Smooth muscle cell (in vitro differentiated cells): ENCODE results near the gene LAMA3. TPM values are rescaled to one million over a fixed set of nuclear protein-coding genes. Genes with fewer than 3 reads are reported as not detected.
A peak's percentile ranks its signal among the peaks of the same experiment; 100 is the strongest.
"Not testable (repeated sequence)": the region's sequence is repeated elsewhere in the genome, so short reads cannot be mapped to it uniquely, and the experiment has no call there.

Source experiments
- DNase-seq: peaks from one replicate; lab custom pipeline; 2025; ENCODE audit not compliant: unreplicated experiment; lab: John Stamatoyannopoulos, UW
- H2AFZ ChIP-seq: fragments of 200-600 bp; sonication (generic); 2 replicates; pipeline ENCODE4 v1.6.0; 2016; ENCODE audit warnings: antibody characterized with exemption, low read depth, mild to moderate bottlenecking
- H3F3A ChIP-seq: fragments of 200-600 bp; sonication (generic); 2 replicates; pipeline ENCODE4 v1.6.0; 2017; ENCODE audit warnings: antibody characterized with exemption, low read depth
- H3K27ac ChIP-seq: fragments of 200-600 bp; sonication (generic); 2 replicates; pipeline ENCODE4 v1.5.1; 2016; ENCODE audit warnings: low read depth, mild to moderate bottlenecking
- H3K27me3 ChIP-seq: fragments of 200-600 bp; sonication (generic); 2 replicates; pipeline ENCODE4 v1.6.1; 2016; ENCODE audit warnings: low read depth, mild to moderate bottlenecking
- H3K36me3 ChIP-seq: fragments of 200-600 bp; sonication (generic); 2 replicates; pipeline ENCODE4 v1.5.1; 2016; ENCODE audit warnings: low read depth
- H3K4me1 ChIP-seq: fragments of 200-600 bp; sonication (generic); 2 replicates; pipeline ENCODE4 v1.5.1; 2016; ENCODE audit warnings: low read depth
- H3K4me2 ChIP-seq: fragments of 200-600 bp; sonication (generic); 2 replicates; pipeline ENCODE4 v1.6.0; 2016; ENCODE audit warnings: mild to moderate bottlenecking
- H3K4me3 ChIP-seq: fragments of 200-600 bp; sonication (generic); 2 replicates; pipeline ENCODE4 v1.5.1; 2016; ENCODE audit warnings: mild to moderate bottlenecking
- H3K79me2 ChIP-seq: fragments of 200-600 bp; sonication (generic); 2 replicates; pipeline ENCODE4 v1.6.0; 2016; ENCODE audit warnings: low read depth, mild to moderate bottlenecking
- H3K9ac ChIP-seq: fragments of 200-600 bp; sonication (generic); 2 replicates; pipeline ENCODE4 v1.6.0; 2016; ENCODE audit warnings: low read depth
- H3K9me3 ChIP-seq: fragments of 200-600 bp; sonication (generic); replicated peaks from 2 replicates; pipeline ENCODE4 v1.5.1; 2016; ENCODE audit warnings: low read depth
- H4K20me1 ChIP-seq: fragments of 200-600 bp; sonication (generic); 2 replicates; pipeline ENCODE4 v1.6.0; 2016; ENCODE audit warnings: low read depth
- WGBS: methylation state at CpG from one replicate; pipeline ENCODE4 v1.1.7; 2016; ENCODE audit warnings: low lambda C conversion rate; 5-methylcytosine and 5-hydroxymethylcytosine counted together
- polyA plus RNA-seq: library from polyadenylated mRNA; unstranded; fragments of >200 nt; fragmentation: Nextera tagmentation; extraction: Ambion mirVana; gene quantifications from 2 replicates; pipeline ENCODE4 v1.2.1, GENCODE V29; 2016
- total RNA-seq: library from RNA; depleted of rRNA; stranded (reverse); fragments of >200 nt; gene quantifications from 2 replicates; pipeline ENCODE4 v1.2.3, GENCODE V29; 2014
- TF ChIP-seq, protein P1 (sequence below): fragments of 200-600 bp; sonication (generic); IDR thresholded peaks from 2 replicates; pipeline ENCODE4 v1.5.1; 2017; ENCODE audit warnings: borderline replicate concordance, mild to moderate bottlenecking, antibody characterized with exemption; ENCODE audit not compliant: insufficient read depth, poor library complexity, severe bottlenecking

LAMA3 gene
- total and polyA plus RNA-seq, 2 experiments from 2014 or later: 7.8 to 23.1 TPM

DNA sequence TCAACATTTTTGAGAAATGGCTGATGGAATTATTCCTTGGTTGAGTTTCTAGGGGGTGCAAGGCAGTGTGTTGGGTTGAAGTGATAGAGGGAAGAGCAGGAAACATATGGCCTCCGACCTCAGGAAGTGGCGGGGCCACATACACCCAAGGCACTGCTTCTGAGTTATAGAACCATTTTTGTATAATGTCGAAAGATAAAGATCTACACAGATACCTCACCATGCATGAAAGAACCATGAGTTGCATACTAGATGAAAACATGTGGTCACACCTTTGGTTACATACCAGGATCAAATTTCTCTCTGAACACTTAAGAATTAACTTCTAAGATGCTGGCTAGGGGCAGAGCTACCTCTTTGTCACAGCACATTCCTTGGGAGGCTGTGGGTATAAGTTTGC is 23.2 kb downstream of the LAMA3 start:
- no peak for DNase-seq
- H3K4me2 ChIP-seq: no peak overlapping the region
- no peak overlapping the region for H3K4me3 ChIP-seq
- H3K9ac ChIP-seq: no peak overlapping the region
- 91% methylated on average over 3 of the region's 3 CpGs for WGBS
- no peak overlapping the region for H3K27ac ChIP-seq
- no peak overlapping the region for H2AFZ ChIP-seq
- H3K9me3 ChIP-seq: no peaks in the 10 kb centered on the region
- H3K79me2 ChIP-seq: no peaks in the 10 kb centered on the region
- no peaks in the 10 kb centered on the region for H3F3A ChIP-seq
- no peaks in the 10 kb centered on the region for H3K27me3 ChIP-seq
- TF ChIP-seq, protein P1, sequence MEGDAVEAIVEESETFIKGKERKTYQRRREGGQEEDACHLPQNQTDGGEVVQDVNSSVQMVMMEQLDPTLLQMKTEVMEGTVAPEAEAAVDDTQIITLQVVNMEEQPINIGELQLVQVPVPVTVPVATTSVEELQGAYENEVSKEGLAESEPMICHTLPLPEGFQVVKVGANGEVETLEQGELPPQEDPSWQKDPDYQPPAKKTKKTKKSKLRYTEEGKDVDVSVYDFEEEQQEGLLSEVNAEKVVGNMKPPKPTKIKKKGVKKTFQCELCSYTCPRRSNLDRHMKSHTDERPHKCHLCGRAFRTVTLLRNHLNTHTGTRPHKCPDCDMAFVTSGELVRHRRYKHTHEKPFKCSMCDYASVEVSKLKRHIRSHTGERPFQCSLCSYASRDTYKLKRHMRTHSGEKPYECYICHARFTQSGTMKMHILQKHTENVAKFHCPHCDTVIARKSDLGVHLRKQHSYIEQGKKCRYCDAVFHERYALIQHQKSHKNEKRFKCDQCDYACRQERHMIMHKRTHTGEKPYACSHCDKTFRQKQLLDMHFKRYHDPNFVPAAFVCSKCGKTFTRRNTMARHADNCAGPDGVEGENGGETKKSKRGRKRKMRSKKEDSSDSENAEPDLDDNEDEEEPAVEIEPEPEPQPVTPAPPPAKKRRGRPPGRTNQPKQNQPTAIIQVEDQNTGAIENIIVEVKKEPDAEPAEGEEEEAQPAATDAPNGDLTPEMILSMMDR: no peak
- no peaks in the 10 kb centered on the region for H3K36me3 ChIP-seq
- H4K20me1 ChIP-seq: no peaks in the 10 kb centered on the region
- H3K4me1 ChIP-seq: no peaks in the 10 kb centered on the region

DNA sequence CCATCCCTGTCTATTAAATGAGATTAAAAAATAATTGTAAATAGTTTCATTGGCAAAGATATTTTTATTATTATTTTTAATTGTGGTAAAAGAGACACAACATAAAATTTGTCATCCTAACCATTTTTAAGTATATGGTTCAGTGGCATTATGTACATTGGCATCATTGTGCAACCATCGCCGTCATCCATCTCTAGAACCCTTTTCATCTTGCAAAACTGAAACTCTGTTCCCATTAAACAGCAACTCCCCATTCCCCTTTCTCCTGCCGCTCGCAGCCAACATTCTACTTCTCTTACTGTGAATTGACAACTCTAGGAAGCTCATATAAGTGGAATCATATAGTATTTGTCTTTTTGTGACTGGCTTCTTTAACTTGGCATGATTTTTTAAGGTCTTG is 25.3 kb downstream of the LAMA3 start:
- no peak overlapping the region for H2AFZ ChIP-seq
- H3K4me1 ChIP-seq: no peaks in the 10 kb centered on the region
- H3K27me3 ChIP-seq: no peaks in the 10 kb centered on the region
- WGBS: 90% methylated on average over 4 of the region's 4 CpGs
- no peak overlapping the region for H3K9ac ChIP-seq
- no peak overlapping the region for H3K4me3 ChIP-seq
- H3K4me2 ChIP-seq: no peak overlapping the region
- H3K36me3 ChIP-seq: no peaks in the 10 kb centered on the region
- H3F3A ChIP-seq: peaks cover 16% of the 10 kb centered on the region
- H4K20me1 ChIP-seq: no peaks in the 10 kb centered on the region
- no peak overlapping the region for H3K27ac ChIP-seq
- H3K9me3 ChIP-seq: no peaks in the 10 kb centered on the region
- H3K79me2 ChIP-seq: no peaks in the 10 kb centered on the region
- TF ChIP-seq, protein P1: no peak
- no peak for DNase-seq

DNA sequence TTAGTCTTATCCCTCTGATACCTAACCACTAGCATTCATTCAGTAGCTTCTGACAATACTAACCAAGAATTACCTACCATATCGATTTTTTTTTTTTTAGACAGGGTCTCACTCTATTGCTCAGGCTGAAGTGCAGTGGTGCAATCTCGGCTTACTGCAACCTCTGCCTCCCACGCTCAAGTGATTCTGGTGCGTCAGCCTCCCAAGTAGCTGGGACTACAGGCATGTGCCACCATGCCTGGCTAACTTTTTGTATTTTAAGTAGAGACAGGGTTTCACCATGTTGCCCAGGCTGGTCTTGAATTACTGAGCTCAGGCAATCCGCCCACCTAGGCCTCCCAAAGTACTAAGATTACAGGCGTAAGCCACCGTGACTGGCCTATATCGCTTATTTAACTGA is 26.8 kb downstream of the LAMA3 start:
- not testable (repeated sequence) for H2AFZ ChIP-seq, H3K36me3 ChIP-seq, H3K4me1 ChIP-seq, H3K79me2 ChIP-seq, H4K20me1 ChIP-seq, DNase-seq, H3K9me3 ChIP-seq, H3K27me3 ChIP-seq, H3K4me3 ChIP-seq
- 27% methylated on average over 8 of the region's 8 CpGs for WGBS
- Histone ChIP-seq H3F3A (peaks cover 25% of the 10 kb centered on the region), H3K4me2 (peak overlapping the region; percentile 48), H3K9ac (peak overlapping the region; percentile 85), H3K27ac (peak overlapping the region; percentile 98)

DNA sequence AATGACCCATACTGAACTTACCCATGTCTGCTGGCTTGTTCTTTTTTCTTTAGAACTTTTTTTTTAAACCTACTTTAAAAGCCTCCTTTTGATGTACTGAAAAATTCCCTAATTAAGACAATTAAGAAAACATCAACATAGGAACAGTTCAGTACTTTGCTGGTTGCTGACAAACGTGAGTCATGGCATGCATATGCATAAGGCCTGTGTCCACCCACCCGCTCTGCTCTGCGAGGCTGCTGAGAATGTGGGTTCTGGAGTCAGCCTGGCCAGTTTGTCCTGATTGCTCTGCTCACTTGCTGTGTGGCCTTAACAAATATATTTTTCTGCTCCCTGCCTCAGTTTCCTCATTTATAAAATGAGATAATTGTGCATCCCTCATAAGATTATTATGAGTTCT is 27.3 kb downstream of the LAMA3 start:
- peak overlapping the region; percentile 60 for H3K4me2 ChIP-seq
- no peak for DNase-seq

More for the DNA sequence above, 27.3 kb downstream of the LAMA3 start:
- no peaks in the 10 kb centered on the region for H3K36me3 ChIP-seq
- TF ChIP-seq, protein P1: no peak
- WGBS: 3% methylated on average over 3 of the region's 3 CpGs
- peak overlapping the region; percentile 85 for H3K9ac ChIP-seq
- no peaks in the 10 kb centered on the region for H3K27me3 ChIP-seq
- no peaks in the 10 kb centered on the region for H4K20me1 ChIP-seq
- H2AFZ ChIP-seq: no peak overlapping the region
- H3K79me2 ChIP-seq: no peaks in the 10 kb centered on the region
- peaks cover 25% of the 10 kb centered on the region for H3F3A ChIP-seq
- H3K27ac ChIP-seq: peak overlapping the region; percentile 98
- no peaks in the 10 kb centered on the region for H3K9me3 ChIP-seq
- H3K4me1 ChIP-seq: no peaks in the 10 kb centered on the region
- no peak overlapping the region for H3K4me3 ChIP-seq
